Measurements from ENCODE around the gene ATP6V0D1.

ATP6V0D1 gene

DNA sequence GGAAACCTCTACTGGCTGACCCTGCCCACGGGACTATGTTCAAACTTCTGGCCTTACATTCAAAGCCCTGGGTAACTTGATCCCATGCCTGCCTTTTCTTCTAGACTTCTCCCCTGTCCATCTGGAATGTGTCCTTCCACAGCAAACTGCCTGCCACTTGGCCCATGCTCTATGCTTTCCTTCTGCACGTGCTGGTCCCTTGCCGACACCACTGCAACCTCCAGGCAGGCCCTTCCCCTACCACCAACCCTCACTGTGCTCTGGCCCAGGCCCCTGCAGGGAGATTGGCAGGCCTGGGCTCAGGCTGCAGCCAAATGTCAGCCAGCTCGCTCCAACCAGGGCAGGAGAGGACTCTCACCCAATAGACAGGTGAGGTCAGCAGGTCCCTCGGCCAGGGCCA is 39.0 kb downstream of the ATP6V0D1 start:
- no peak overlapping the region for H3K27ac ChIP-seq (ENCODE audit: low read length)
- no peak overlapping the region for H2AFZ ChIP-seq (ENCODE audit: low read depth, low read length)
- no peaks in the 10 kb centered on the region for H4K20me1 ChIP-seq (ENCODE audit: insufficient read depth, low read length)
- no peak overlapping the region for H3K4me2 ChIP-seq (ENCODE audit: low read length)
- no peaks in the 10 kb centered on the region for H3K27me3 ChIP-seq (ENCODE audit: low read depth, low read length)
- no peaks in the 10 kb centered on the region for H3K9me3 ChIP-seq (ENCODE audit: insufficient read depth, low read length)
- H3K79me2 ChIP-seq (ENCODE audit: low read length), result no peaks in the 10 kb centered on the region
- no peak overlapping the region for H3K4me3 ChIP-seq (ENCODE audit: low read length)
- TF ChIP-seq, protein P1, sequence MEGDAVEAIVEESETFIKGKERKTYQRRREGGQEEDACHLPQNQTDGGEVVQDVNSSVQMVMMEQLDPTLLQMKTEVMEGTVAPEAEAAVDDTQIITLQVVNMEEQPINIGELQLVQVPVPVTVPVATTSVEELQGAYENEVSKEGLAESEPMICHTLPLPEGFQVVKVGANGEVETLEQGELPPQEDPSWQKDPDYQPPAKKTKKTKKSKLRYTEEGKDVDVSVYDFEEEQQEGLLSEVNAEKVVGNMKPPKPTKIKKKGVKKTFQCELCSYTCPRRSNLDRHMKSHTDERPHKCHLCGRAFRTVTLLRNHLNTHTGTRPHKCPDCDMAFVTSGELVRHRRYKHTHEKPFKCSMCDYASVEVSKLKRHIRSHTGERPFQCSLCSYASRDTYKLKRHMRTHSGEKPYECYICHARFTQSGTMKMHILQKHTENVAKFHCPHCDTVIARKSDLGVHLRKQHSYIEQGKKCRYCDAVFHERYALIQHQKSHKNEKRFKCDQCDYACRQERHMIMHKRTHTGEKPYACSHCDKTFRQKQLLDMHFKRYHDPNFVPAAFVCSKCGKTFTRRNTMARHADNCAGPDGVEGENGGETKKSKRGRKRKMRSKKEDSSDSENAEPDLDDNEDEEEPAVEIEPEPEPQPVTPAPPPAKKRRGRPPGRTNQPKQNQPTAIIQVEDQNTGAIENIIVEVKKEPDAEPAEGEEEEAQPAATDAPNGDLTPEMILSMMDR (IDR thresholded peaks at IDR 0.05; ENCODE audit: low read depth, low read length), result no peak
- TF ChIP-seq EZH2phosphoT487 (IDR thresholded peaks at IDR 0.05; ENCODE audit: low read depth), result no peak
- peaks cover 12% of the 10 kb centered on the region for H3K36me3 ChIP-seq (replicated peaks; ENCODE audit: low read depth, low read length)
- peaks cover 16% of the 10 kb centered on the region for H3K4me1 ChIP-seq (ENCODE audit: low read length)
- H3K9ac ChIP-seq (ENCODE audit: low read length), result no peak overlapping the region

DNA sequence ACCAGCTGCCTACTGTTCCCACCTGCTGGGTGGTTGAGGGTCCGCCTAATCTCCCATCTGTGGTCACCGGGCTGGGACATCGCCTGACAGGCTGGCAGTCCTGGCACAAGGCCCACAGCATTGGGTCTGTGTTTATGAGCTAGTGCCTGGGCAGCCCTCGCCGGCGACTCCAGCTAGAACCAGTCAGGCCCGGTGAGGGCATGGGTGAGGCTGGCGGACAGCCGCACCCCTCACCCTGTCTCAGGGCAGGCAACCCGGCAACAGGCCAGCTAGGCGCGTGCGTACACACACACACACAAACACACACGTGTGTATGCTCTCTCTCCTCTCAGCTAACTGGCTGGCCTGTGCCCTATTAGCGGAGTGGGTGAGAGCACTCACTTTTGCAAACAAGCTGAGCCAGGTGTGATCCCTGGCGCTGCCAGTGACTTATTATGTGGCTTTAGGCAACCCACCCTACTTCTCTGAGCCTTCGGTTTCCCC is 39.6 kb downstream of the ATP6V0D1 start:
- no peak overlapping the region for H3K27ac ChIP-seq (ENCODE audit: low read length)
- H3K9ac ChIP-seq (ENCODE audit: low read length), result no peak overlapping the region
- no peaks in the 10 kb centered on the region for H4K20me1 ChIP-seq (ENCODE audit: insufficient read depth, low read length)
- TF ChIP-seq, protein P1 (IDR thresholded peaks at IDR 0.05; ENCODE audit: low read depth, low read length), result no peak
- no peak for TF ChIP-seq EZH2phosphoT487 (IDR thresholded peaks at IDR 0.05; ENCODE audit: low read depth)
- peaks cover 16% of the 10 kb centered on the region for H3K4me1 ChIP-seq (ENCODE audit: low read length)
- H3K27me3 ChIP-seq (ENCODE audit: low read depth, low read length), result no peaks in the 10 kb centered on the region
- H3K4me3 ChIP-seq (ENCODE audit: low read length), result no peak overlapping the region
- H3K9me3 ChIP-seq (ENCODE audit: insufficient read depth, low read length), result no peaks in the 10 kb centered on the region
- H3K4me2 ChIP-seq (ENCODE audit: low read length), result no peak overlapping the region
- H3K36me3 ChIP-seq (replicated peaks; ENCODE audit: low read depth, low read length), result peaks cover 12% of the 10 kb centered on the region
- H3K79me2 ChIP-seq (ENCODE audit: low read length), result no peaks in the 10 kb centered on the region
- H2AFZ ChIP-seq (ENCODE audit: low read depth, low read length), result no peak overlapping the region

DNA sequence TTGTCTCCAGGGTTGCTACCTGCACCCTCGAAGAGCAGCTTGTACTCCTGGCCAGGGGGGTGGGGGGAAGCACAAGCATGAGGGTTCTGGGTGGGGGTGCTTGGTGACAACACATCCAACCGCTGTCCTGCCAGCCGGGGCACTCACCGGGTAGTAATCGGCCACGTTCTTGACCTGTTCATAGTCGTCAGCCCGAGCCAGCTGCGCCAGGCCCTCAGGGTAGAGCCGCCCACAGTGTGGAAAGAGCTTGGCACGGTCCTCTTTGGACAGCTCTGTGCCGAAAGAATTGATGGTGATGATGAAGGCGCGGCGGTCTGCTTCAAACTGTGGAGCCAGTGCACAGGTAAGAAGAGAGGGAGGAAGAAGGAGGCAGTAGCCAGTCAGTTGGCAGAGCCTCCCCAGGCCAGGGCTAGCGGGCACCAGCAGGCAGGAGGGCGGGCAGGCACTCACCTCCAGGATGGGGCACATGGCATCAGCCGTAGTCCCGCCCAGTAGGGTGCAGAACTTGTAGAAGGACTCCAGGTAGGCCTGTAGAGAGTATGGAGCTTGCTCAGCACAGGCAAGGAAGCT is 42.0 kb downstream of the ATP6V0D1 start:
- Histone ChIP-seq H2AFZ (ENCODE audit: low read depth, low read length) (no peak overlapping the region), H3K79me2 (ENCODE audit: low read length) (no peaks in the 10 kb centered on the region), H3K27me3 (ENCODE audit: low read depth, low read length) (no peaks in the 10 kb centered on the region)

DNA sequence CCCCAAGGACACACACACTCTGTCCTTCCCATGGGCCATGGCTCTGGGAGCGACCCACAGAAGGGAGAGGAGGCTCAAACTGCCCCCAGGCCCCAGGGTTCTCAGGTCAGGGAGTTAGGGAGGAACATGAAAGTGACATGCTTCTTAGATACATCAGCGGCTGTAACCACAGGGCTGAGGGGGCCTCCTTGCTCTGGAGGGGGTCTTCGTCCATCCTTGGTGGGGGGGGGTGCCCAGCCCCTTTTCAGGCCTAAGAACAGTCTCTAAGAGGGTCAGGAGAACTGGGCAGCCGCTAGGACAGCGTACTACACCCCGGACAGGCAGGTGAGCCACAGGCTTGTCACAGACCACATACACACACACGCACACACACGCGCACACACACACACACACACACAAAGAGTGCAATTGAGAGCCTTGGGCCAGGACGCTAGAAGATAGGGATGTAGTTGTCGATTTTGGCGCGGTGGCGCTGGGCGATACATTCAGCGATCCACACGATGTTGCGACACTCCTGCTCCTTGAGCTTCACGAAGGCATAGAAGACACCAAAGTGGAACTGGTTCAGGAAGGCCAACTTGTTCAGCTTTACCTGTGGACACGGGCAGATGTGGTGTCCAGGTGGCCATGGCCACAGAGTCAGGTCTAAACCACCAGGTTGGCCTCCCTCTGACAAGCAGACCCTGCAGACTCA is 42.7 kb downstream of the ATP6V0D1 start:
- H3K36me3 ChIP-seq (replicated peaks; ENCODE audit: low read depth, low read length), result peaks cover 12% of the 10 kb centered on the region
- 0 out of 2 replicates have a peak overlapping the region, but pooled peaks have one; percentile 9 for H3K9ac ChIP-seq (ENCODE audit: low read length)
- H3K9me3 ChIP-seq (ENCODE audit: insufficient read depth, low read length), result no peaks in the 10 kb centered on the region
- H3K27me3 ChIP-seq (ENCODE audit: low read depth, low read length), result no peaks in the 10 kb centered on the region
- H3K79me2 ChIP-seq (ENCODE audit: low read length), result no peaks in the 10 kb centered on the region
- H3K4me3 ChIP-seq (ENCODE audit: low read length), result no peak overlapping the region
- no peak overlapping the region for H2AFZ ChIP-seq (ENCODE audit: low read depth, low read length)
- H3K27ac ChIP-seq (ENCODE audit: low read length), result no peak overlapping the region
- peaks cover 9% of the 10 kb centered on the region for H4K20me1 ChIP-seq (ENCODE audit: insufficient read depth, low read length)
- peaks cover 32% of the 10 kb centered on the region for H3K4me1 ChIP-seq (ENCODE audit: low read length)
- TF ChIP-seq EZH2phosphoT487 (IDR thresholded peaks at IDR 0.05; ENCODE audit: low read depth), result no peak
- TF ChIP-seq, protein P1 (IDR thresholded peaks at IDR 0.05; ENCODE audit: low read depth, low read length), result no peak
- H3K4me2 ChIP-seq (ENCODE audit: low read length), result peak overlapping the region; percentile 59

More for the DNA sequence above, 42.0 kb downstream of the ATP6V0D1 start:
- TF ChIP-seq, protein P1 (IDR thresholded peaks at IDR 0.05; ENCODE audit: low read depth, low read length), result no peak
- TF ChIP-seq EZH2phosphoT487 (IDR thresholded peaks at IDR 0.05; ENCODE audit: low read depth), result no peak
- Histone ChIP-seq H3K4me3 (ENCODE audit: low read length) (no peak overlapping the region), H3K4me1 (ENCODE audit: low read length) (peaks cover 32% of the 10 kb centered on the region), H3K4me2 (ENCODE audit: low read length) (no peak overlapping the region), H3K36me3 (replicated peaks; ENCODE audit: low read depth, low read length) (peaks cover 12% of the 10 kb centered on the region), H3K27ac (ENCODE audit: low read length) (no peak overlapping the region), H4K20me1 (ENCODE audit: insufficient read depth, low read length) (peaks cover 9% of the 10 kb centered on the region), H3K9ac (ENCODE audit: low read length) (no peak overlapping the region), H3K9me3 (ENCODE audit: insufficient read depth, low read length) (no peaks in the 10 kb centered on the region)

All from OCI-LY3 (cell line).